Measurements from ENCODE around the gene SUMF1.

SUMF1 gene

DNA sequence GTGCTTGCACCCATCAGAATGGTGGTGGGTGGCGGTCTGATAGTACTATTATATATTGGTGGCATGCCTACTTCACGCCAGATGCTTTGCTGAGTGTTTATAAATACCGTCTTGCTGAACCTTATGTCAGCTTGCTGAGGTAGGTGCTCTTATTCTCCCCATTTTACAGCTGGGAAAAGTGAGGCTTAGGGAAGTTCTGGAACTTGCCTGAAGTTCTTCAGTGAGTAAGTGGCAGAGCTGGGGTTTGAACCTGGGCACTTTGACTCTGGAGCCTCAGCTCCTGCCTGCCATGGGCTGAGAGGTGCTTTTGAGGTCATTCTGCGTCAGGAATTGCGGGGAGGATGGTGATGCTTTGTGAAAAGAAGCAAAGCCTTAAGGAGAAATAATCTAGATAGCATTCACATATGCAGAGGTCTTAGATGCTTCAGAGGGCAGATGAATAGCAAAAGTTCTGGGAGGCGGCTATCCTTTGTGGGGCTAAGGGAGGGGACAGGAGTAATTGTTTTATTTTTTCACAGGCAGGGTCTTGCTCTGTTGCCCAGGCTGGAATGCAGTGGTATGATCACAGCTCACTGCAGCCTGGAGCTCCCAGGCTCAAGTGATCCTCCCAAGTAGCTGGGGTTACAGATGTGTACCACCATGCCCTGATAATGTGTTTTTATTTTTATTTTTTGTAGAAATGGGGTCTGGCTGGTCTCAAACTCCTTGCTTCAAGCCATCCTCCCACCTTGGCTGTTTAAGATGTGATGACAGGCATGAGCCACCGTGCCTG, 44.6 kb upstream of the SUMF1 start:
- ChIA-PET CTCF (no interaction called here), POLR2A (no interaction called here)
- TF ChIP-seq, protein P1, sequence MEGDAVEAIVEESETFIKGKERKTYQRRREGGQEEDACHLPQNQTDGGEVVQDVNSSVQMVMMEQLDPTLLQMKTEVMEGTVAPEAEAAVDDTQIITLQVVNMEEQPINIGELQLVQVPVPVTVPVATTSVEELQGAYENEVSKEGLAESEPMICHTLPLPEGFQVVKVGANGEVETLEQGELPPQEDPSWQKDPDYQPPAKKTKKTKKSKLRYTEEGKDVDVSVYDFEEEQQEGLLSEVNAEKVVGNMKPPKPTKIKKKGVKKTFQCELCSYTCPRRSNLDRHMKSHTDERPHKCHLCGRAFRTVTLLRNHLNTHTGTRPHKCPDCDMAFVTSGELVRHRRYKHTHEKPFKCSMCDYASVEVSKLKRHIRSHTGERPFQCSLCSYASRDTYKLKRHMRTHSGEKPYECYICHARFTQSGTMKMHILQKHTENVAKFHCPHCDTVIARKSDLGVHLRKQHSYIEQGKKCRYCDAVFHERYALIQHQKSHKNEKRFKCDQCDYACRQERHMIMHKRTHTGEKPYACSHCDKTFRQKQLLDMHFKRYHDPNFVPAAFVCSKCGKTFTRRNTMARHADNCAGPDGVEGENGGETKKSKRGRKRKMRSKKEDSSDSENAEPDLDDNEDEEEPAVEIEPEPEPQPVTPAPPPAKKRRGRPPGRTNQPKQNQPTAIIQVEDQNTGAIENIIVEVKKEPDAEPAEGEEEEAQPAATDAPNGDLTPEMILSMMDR (IDR thresholded peaks at IDR 0.05; ENCODE audit: insufficient read depth, low read length, missing control alignments): no peak
- H3K4me3 ChIP-seq (ENCODE audit: low read depth, low read length): no peak overlapping the region
- no peak for DNase-seq (ENCODE audit: low read depth, low spot score)

DNA sequence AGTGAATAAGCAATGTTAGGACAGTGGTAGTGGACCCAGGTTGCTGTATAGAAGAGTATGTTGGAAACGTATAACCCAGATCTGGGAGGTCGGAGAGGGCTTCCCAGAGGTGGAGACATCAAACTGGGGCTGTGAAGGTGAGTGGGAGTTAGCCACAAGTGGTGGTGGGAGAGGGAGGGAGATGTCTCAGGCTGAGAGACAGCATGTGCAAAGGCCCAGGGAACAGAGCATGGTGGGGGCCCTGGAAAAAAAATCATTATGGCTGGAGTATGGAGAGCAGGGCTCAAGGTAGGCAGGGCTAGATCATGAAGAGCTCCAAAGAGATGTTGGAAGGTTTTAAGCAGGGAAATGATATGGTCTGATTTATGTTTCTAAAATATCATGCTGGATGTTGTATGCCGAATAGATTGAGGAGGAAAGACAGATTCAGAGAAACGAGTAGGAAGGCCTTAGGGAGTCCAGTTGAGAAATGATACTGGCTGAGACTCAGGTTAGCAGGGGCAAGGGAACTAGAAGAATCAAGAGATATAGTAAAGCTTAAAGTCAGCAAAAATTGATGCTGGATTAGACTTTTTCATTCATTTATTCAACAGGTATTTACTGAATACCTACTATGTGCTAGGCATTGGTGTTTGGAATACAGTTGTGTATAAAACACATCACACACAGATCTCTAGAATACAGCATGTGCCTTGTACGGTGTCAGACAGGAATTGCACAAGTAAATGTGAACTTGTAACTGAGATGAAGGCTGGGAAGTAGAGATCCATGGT, 43.1 kb upstream of the SUMF1 start:
- TF ChIP-seq, protein P1 (IDR thresholded peaks at IDR 0.05; ENCODE audit: insufficient read depth, low read length, missing control alignments): no peak
- ChIA-PET CTCF (interaction anchor here (0.7 kb wide), 1 partner anchor 8 kb away, joined by 6 read pairs; no protein-coding TSS in a partner anchor), POLR2A (no interaction called here)
- no peak overlapping the region for H3K4me3 ChIP-seq (ENCODE audit: low read depth, low read length)
- DNase-seq (ENCODE audit: low read depth, low spot score): no peak

DNA sequence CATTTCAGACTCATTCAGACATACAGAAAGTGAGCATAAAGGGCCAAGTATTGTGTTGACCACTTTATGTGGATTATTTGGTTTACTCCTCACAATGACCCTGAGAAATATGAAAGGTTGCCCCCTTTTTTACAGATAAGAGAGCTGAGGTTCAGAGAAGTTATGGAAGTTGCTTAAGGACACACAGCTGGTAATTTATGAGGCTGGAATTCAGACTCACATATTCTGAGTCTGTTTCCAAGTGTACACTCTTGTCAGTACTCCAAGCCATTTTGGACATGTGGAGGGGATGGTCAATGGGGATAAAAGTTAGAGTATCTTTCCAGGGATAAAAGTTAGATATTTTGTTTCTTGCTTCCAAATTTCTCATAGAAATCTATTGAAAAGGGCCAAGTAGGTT, 42.0 kb upstream of the SUMF1 start:
- ChIA-PET CTCF (no interaction called here), POLR2A (no interaction called here)
- no peak for DNase-seq (ENCODE audit: low read depth, low spot score)
- TF ChIP-seq, protein P1 (IDR thresholded peaks at IDR 0.05; ENCODE audit: insufficient read depth, low read length, missing control alignments): no peak
- no peak overlapping the region for H3K4me3 ChIP-seq (ENCODE audit: low read depth, low read length)

DNA sequence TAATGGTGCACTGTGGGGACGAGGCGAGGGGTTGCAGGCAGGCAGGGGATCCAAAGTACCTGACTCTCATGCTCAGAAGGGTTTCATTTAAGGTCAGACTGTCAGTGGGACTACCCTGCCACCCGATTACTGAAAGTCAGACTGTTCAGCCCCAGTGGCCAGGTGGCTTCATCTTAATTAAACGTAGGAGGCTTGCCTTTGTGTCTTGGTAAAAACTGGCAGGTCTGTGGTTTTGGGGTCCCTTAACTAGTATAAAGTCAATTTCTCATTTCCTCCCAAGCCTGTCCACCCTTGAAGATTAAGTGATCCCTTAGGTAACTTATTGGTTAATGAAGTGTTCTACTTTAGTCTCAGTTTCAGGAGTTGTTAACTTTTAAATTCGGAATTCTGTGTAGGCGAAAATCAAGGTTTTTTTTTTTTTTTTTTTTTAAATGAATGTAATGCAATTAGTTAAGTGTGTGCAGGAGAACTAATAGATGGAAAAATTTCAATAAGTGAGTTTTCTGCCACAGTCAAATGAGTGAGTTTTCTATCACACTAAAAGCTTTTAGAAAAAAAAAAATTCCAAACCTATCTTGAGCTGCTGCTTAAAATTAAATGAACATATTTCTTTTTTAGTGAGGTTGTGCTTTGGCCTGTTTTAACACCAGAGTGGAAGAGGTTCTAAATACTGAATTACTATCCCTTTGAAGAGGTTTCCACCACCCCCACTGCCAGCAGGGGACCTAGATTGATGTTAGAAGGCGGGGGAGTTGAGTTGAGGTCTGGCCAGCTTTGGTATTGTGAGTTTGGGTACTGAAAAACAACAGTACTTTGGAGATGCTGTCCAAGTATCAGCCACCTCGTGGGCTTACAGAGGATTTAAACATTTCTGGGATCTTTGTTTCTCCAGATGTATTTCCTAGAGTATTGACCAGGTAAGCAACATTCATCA, 41.2 kb upstream of the SUMF1 start:
- ChIA-PET CTCF (no interaction called here), POLR2A (interaction anchor here (1.2 kb wide), 1 partner anchor 15 kb away, joined by 4 read pairs; the partner anchor contains the start of gene ITPR1)
- TF ChIP-seq, protein P1 (IDR thresholded peaks at IDR 0.05; ENCODE audit: insufficient read depth, low read length, missing control alignments): no peak
- no peak overlapping the region for H3K4me3 ChIP-seq (ENCODE audit: low read depth, low read length)
- DNase-seq (ENCODE audit: low read depth, low spot score): no peak

DNA sequence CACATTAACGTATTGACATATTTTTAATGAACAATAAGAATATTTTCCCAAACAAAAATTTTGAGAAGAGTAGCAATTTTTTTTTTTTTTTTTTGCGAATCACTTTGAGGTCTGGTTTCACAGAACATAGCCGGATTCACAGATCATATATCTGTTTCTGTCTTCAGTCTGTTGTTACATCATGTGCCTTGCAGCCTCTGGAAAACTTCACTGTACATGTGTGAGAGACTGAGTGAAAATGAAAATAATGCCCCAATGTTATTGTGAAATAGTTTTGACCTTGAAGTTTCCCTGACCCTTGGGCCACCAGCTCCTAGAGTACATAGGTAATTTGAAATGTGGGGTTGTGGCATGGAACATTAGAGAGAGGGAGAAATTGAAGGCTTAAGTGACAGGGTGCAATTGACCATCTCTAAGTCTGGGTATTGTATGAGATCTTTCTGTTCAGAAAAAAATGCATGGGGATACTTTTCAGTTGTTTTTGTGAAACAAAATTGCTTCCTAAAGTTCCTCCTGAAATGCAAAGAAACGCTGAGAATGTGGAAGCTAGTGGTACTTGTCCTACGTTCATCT, 40.0 kb upstream of the SUMF1 start:
- no peak overlapping the region for H3K4me3 ChIP-seq (ENCODE audit: low read depth, low read length)
- DNase-seq (ENCODE audit: low read depth, low spot score): no peak
- ChIA-PET POLR2A (interaction anchor here (1.2 kb wide), 1 partner anchor 13 kb away, joined by 4 read pairs; the partner anchor contains the start of gene ITPR1), CTCF (no interaction called here)
- TF ChIP-seq, protein P1 (IDR thresholded peaks at IDR 0.05; ENCODE audit: insufficient read depth, low read length, missing control alignments): no peak
